M059J (cell line): ENCODE data around the gene PML. TPM values are rescaled to one million over a fixed set of nuclear protein-coding genes. Genes with fewer than 3 reads are reported as not detected.

ENCODE experiments used
- DNase-seq: peaks from one replicate; pipeline ENCODE4 v3.0.0-alpha.2; 2012; ENCODE audit warnings: low read depth
- total RNA-seq: library from RNA; depleted of rRNA; stranded (reverse); fragments of >200 nt; shearing (Covaris generic); gene quantifications from 2 replicates; pipeline ENCODE4 v1.2.3, GENCODE V29; 2014

Gene PML
- total RNA-seq, 1 experiment from 2014 or later, result 74.6 TPM

DNA sequence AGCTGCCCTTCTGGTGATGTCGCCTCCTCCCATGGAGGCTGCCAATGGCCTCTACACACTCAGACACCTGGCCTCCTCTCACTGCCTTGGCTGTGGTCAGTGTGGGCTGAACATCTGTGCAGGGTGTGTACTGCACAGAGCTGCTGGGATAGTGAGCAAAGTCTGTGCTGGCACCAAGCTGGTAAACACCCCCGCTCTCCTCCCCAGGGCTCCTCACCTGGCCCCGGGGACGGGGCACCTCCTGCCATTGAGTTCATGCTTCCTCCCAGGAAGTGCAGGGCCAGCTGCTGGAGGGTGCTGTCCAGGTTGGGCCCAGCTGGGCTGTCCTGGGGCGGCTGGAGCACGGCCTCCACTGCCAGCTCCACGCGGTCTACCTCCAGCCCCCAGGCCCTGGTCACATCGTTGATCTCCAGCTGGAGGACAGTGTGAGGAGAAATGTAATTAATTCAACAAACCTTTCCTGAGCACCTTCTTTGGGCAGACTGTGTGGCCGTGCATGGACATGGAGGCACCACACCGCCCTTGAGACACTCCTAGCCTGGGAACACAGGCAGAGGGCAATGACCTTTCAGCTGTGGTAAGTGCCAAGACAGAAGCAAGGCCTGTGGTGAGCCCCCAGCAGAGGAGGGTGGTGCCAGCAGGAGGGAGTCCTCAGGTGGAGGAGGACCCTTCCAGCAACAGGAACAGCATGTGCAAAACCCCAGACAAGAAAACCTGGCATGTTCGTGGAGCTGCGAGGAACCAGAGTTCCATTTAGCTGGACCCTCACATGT lies 9.2 kb upstream of the PML start:
- peak; percentile 48 for DNase-seq

DNA sequence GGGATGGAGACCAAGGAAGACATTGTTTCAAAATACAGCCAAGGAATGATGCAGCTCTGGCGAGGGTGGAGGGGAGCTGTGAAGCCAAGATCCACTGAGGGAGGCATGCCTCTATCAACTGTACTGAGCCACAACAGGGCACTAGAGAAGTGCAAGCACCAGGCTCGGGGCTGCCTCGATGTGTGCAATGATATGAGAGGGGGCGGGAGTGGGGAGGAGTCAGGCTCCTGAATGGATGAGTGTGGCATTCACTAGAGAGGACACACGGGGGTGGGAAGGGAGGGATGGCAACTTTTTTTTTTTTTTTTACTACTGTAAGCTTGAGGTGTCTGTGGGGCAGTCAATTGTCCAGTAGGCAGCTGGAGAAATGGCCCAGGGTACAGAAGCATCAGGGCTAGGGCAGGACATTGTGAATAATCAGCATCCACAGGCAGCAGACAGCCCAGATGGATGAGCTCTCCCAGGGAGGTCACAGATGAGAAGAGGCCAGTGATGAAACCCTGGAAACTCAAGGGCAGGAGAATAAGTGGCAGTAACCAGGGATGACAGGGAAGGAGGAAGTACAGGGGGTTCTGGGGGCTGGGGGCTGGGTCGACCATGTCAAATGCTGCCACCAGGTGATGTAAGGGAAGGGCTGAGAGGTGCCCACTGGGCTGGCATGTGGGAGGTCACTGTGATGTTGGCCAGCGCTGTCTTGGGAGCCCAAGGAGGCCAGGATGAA lies 8.3 kb upstream of the PML start:
- no peak for DNase-seq

DNA sequence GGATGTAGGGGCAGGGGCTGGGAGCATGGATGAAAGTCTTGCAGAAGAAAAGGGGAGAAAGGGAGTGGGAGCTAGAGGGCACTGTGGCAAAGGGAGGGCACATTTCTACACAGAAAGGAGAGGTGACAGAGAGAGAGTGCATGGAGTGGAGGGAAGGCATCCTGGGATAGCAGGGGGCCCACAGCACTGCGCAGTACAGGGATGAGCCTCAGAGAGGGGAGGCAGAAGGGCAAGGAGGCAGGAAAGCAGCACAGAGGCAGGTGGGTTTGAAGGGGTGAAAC lies 7.8 kb upstream of the PML start:
- DNase-seq, result no peak

DNA sequence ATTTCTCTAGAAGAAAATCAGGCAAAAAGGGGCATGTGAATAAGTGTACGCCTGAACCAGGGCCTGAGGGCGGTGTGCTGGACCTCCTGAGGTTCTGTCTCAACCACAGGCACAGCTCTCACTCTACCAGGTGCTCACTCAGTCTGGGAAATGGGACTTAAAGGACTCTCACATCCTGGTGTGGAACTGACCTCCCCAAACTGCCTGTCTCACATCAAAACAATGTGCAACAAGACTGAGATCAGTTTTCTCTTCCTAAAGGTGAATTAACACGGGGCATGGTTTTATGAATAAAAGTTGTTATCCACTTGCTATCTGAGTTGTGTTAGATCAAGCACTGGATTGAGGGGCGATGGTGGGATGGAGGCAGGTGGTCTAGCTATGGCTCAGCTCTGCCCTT lies 7.3 kb upstream of the PML start:
- DNase-seq, result no peak

DNA sequence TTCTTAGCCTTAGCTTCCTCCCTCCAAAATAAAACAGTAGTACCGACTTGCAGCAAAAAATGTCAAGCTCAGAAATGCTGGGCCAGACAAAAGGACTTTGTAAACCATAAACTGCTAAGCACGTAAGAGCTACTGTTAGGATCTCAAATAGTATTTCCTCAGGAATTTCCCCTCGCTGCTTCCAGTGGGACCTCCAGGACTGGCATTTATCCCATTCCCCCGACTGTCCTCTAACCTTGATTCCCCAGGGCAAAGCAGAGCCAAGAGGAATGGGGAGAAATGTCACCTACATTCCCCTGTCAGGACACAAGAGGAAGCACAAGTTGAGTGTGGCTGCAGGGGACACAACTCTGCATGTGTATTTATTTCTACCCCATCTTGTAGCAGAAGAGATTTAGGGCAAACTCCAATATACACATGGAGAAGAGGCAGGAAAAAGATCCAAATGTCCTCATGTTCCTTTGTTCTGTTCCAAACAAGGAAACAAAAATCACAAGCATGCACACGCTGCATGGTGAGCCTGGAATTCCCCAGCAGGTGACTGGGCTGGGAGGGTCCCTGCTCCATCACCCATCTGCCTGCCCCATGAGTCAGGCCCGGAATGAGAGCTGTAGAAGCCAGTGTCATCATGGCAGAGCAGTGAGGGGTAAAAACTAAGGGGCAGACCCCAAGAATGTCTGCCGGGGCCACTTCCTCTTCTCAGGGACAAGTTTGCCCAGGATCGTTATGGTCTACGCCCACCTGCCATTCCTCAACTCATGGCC lies 6.7 kb upstream of the PML start:
- peak; percentile 64 for DNase-seq

DNA sequence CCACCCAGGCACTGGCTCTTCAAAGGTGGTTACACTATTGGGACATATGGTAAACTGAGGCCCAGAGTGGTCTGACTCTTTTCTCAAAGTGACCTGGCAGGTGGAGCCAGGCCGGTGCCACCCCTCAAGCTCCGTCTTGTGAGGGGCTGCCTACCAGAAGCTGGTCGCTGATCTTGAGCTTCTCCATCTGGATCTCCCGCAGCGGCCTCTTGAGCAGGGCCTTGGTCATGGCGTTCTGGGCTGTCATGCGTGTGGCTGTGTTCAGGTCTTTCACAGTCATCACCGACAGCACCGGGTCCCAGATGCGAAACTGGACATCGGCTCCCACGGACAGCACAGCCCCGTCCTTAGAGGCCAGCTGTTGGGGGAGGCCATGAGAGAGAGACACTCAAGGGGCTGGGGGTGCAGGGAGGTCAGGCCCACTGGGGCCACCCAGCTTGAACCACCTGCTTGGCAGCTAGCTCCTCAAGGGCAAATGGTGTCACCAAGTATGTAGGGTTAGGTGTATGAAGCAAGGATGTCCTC lies 6.0 kb upstream of the PML start:
- no peak for DNase-seq

DNA sequence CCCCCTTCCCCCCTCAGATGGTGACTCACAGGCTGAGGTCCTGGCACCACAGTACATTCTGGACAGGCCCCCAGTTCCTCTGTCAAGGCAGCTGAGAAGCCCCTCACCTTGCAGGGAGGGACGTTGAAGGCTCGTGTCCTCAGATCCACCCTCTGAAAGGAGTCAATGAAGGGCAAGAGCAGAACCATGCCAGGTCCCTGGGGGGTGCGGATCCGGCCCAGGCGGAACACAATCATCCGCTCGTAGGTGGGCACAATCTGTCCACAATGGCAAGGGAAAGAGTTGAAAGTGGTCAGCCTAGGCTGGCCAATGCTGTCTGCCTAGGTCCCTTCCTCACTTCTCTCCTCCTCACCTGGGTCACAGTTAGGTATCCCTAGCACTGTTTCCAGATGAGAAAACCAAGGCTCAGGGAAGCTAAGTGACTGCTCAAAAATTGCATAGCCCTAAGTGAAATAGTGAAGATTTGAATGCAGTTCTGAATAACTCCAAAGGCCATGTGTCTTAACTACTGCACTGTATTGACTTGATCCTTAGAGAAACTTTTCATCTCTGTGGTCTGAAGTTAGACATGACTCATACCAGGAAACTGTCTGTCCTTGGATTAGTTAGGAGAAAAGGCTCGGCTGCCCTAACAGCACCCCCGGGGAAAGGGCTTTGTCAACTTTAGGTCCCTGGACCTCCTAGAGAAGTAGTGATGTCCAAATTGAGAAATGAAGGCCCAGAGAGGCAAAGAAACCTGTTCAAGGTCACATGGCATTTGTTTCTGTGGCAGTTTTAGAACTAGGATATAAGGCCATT lies 5.3 kb upstream of the PML start:
- DNase-seq, result peak; percentile 88

DNA sequence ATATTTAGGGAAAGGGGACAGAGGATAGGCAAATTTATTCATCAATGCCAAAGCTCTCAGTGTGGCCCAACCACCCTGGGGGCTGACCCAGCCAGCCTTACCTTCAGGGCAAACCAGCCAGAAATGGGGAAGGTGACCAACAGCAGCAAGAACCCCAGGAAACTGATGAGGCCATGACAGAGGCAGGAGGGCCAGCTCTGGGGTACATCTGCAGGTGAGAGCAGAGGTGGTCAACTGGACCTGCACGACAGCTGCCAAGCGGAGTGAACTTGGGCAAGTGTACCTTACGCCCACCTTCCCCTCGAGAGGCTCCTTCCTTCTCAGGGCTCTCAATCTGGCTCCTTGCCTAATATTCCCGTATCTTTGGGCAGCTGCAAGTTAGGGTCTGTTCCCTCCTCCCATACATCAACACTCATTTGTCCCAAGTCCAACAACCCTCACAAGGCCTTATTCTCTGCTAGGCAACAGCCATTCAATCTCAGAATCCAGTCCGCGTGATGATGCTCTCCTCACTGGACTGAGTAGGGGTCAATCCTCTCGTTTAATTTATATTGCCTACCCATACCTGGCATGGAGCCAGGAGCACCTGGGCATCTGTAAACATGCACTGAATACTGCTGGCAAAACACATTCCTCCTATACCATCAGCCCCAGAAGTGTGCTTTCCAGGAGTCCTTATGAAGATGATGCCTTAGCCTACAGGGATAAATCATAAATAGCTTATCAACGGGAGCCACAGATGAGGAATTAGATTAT lies 4.1 kb upstream of the PML start:
- no peak for DNase-seq

DNA sequence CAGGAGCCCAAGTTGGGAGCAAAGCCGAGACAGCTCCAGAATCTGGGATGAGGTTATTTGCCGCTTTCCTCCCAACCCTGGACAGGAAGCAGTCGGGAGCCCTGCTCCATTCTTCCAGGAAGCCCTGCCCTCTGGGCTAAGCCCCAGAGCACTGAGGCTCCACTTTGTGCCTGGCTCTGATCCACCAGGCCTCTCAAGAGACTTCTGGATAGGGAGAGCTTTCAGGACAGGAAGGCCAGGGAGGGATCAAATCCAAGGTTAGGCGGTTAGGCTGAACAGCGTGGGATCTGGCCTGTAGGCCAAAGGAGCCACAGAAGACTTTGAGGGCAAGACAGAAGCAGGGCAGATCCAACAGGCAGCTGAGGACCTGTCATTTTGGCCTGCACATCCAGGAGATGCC lies 3.3 kb upstream of the PML start:
- DNase-seq, result peak; percentile 65

DNA sequence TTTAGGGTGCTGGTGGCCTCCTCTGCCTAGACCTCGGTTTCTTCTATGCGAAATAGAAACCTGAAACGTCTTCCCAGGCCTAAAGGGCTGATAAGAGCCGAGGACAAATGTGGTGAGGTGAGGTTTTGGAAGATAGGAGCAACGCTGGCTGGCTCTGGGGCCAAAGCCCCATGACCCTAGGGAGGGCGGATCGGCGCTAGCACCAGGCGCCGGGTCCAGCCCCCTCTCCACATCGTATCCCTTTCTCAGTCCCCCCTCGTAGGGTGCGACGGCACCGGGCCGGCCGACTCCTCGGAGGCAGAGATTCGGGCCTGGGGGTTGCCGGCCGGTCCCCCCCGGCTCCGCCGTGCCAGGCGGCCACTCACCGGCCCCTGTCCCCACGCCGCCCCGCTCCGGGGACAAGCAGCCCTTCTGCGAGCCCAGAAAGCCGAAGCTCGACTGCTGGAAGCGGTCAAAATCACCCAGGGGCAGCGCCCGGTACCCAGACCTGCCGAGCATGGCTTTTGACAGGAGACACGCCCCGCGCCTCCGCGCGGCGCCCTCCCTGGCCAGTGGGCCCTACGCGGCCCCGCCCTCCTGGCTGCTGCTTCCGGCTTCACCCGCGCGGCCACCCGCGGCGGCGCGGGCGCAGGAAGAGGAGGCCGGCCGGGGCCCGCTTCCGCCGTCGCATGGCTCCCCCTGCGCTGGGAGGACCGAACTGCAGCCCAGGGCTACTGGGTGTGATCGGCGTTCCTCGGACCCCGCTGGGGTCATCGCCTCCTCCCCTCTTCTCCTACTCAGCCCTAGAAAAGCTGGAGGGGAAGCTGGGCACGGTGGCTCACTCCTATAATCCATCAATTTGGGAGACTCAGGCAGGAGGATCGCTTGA lies 2.6 kb upstream of the PML start, which contains the start of gene STOML1:
TSS of gene STOML1 (minus strand) at position 570 of the 868 bp plus-strand sequence. CDS start at position 498, 72 bp downstream.
- peak; percentile 90 for DNase-seq

DNA sequence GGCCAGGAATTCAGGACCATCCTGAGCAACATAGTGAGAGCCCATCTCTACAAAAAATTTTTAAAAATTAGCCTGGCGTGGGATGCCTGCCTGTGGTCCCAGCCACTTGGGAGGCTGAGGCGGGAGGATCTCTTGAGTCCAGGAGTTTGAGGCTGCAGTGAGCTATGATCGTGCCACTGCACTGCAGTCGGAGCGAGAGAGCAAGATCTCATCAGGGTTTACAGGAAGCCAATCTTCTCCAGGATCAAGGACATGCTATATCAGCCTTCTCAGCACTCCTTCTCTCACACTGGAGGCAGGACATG lies 2.0 kb upstream of the PML start:
- DNase-seq, result no peak

DNA sequence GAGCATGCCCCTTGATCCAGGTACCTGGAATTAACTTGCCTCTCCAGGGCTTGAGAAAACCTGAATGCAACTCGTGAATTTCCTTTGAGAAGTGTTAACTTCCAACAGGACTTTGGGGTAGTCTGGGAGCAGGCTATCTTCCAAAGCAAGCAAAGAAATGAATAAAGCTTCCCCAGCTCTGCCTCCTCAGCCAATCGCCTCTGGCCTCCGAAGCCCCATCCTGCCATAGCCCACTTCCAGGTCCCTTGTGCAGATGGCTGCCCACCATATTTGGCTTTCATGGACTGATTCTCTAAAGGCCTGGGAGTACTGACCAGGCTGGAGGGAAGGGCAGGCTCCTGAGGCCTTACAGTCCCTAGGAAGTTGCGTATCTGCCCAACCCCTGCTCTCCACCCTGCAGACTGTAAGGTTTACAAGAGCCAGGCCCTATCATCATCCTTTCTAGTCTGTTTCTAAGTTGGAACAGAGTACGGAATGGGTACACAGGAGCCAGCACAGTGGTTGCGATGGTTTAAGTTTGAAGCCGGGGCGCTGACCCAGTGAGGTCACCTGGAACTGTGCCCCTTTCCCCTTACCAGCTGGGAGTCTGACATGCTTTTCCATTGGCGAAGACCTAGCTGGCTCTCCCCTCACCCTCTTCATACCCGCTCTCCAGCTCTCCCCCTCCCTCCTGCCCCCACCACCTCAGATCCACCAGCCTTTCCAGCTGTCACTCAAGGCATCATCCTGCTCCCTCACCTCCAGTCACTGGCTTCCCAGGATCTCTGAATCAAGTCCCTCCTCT lies 1.1 kb upstream of the PML start:
- DNase-seq, result no peak

DNA sequence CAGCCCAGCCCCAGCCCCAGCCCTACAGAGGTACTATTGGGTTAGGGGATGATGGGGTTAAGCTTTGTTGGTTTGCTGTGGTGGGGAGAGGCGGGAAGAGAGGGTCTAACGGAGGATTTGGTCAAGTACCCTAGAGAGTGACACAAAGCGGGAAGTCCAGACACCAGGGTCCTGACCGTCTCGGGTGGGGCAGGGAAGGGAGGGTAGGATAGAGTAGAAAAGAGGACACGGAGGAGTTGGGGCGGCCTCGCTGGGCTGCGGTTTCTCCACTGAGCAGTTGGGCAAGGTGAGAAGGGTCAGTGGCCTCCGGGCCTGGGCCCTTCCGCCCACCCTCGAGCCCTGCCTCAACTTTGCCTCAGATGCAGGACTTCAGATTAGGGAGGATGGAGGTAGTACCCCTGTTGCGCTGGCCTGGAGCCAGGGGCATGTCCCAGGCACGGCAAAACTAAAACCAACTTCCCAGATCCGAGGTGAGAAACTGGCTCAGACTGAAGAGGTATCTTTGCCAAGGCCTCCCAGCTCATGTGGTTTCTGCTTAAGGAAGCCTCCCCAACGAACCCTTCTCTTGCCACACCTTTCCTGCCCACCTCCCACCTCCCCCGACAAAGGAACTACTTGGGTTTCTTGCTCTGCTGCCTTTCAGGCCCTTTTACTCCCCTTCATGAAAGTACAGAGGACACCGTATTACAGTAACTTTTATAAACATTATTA lies 551 bp downstream of the PML start:
- DNase-seq, result peak; percentile 50

DNA sequence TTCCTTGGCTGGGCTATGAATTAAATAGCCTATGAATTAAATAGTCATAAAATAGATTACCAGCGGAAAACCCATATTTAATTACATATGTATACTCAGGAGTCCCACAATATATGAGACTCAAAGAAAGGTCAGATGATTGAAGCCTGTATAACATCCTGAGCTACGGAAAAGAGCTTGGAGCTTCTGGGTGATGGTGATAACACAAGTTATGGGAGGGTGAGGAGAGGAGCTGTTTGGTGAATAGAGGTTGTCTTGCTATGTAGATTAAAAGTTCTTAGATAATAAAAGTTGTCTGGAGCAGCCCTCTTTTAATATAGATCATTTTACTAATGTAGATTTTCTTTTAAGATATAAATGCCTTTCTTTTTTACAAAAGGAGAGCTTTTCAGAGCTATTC lies 1.8 kb downstream of the PML start:
- no peak for DNase-seq

DNA sequence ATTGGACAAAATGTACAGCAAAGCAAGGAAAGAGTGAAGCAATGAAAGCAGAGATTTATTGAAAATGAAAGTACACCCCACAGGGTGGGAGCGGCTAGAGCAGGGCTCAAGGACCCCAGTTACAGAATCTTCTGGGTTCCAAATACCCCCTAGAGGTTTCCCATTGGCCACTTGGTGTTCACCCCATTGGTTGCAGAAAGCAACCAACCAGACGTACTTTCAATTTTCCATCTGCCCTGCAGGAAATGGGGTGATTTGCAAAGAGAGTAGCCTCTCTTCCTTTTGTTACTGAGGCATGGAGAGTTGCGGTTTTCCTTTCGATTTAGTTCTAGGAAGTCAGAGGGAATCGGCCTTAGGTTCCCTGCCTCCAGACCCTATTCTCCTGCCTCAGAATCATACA lies 2.4 kb downstream of the PML start:
- DNase-seq, result peak; percentile 32

DNA sequence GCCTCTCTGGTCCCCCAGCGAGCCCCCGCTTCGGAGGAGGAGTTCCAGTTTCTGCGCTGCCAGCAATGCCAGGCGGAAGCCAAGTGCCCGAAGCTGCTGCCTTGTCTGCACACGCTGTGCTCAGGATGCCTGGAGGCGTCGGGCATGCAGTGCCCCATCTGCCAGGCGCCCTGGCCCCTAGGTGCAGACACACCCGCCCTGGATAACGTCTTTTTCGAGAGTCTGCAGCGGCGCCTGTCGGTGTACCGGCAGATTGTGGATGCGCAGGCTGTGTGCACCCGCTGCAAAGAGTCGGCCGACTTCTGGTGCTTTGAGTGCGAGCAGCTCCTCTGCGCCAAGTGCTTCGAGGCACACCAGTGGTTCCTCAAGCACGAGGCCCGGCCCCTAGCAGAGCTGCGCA lies 3.5 kb downstream of the PML start:
- no peak for DNase-seq

DNA sequence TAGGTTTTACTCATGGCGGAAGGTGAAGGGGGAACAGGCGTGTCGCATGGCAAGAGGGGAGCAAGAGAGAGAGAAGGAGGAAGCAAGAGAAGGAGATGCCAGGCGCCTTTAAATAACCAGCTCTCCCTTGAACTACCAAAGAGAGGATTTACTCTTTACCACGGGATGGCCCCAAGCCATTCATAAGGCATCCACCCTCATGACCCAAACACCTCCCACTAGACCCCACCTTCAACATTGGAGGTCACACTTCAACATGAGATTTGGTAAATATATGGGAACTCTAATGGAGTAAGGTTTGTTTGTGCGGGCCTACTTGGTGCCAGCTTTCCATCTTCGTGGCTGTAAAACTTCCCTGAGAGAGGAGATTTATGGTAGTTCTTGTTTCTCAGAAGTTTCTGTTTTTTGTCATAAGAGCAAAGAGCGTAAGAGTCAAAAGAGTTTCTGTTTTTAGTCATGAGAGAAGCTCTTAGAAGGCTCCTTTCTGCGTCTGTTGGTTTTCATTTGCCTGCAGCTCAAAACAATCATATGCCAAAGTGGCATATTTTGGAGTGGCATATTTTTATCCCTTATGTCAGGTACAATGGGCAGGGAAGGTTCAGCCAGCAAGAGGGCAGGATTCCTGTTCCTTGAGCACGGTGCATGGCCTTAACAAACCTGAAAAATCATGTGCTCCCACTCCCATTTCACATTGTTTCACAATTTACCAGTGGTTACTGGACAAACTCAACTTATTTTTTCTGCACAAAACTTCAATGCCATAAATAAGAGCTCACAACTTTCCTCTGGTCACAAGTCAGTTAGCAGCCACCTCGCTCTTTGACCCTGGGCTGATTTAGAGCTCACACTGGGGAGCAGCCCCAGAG lies 12.5 kb downstream of the PML start:
- no peak for DNase-seq
